Measurements from ENCODE around the gene DENND11.

GRCh38 chr7:141698247-141699015, 3.5 kb downstream of the DENND11 start:
- TF ChIP-seq SUZ12 (IDR thresholded peaks at IDR 0.05; ENCODE audit: extremely low read depth, insufficient read depth, insufficient read length) (no peak), YY1 (IDR thresholded peaks at IDR 0.05; ENCODE audit: insufficient read depth, insufficient read length) (no peak), ZNF274 (IDR thresholded peaks at IDR 0.05; ENCODE audit: low read depth, low read length) (no peak)
